HepG2 (cell line): ENCODE measurements around the gene RPGR. TPM values are rescaled to one million over a fixed set of nuclear protein-coding genes. Genes with fewer than 3 reads are reported as not detected.

Source experiments
- CTCF ChIP-seq: sonication (generic); formaldehyde crosslinking; IDR thresholded peaks from 2 replicates; pipeline ENCODE4 v1.5.0; 2020; ENCODE audit warnings: mild to moderate bottlenecking, missing genetic modification reagents, moderate library complexity
- EEA1 ChIP-seq: sonication (generic); formaldehyde crosslinking; IDR thresholded peaks from 2 replicates; pipeline ENCODE4 v1.5.1; 2020; ENCODE audit warnings: mild to moderate bottlenecking, missing genetic modification reagents, borderline replicate concordance
- HNF4G ChIP-seq, 2 experiments: sonication (generic) in 1 of 2; formaldehyde crosslinking in 1 of 2; IDR thresholded peaks; 2 replicates each; pipeline versions ENCODE4 v1.4.0 to v1.6.1; 2011 to 2020; ENCODE audit warnings: borderline replicate concordance in 2 of 2, low read depth in 2 of 2, mild to moderate bottlenecking in 2 of 2, low read length in 1 of 2, missing genetic modification reagents in 1 of 2, moderate library complexity in 1 of 2
- KMT2B ChIP-seq: IDR thresholded peaks from 2 replicates; pipeline ENCODE4 v1.6.1; 2016; ENCODE audit warnings: missing genetic modification reagents, missing compliant biosample characterization
- MNT ChIP-seq: fragments of 450-650 bp; IDR thresholded peaks from 2 replicates; pipeline ENCODE4 v1.6.1; 2016
- NR0B2 ChIP-seq: sonication (generic); formaldehyde crosslinking; IDR thresholded peaks from 2 replicates; pipeline ENCODE4 v1.4.0; 2020; ENCODE audit warnings: mild to moderate bottlenecking, missing genetic modification reagents
- NR2F2 ChIP-seq: IDR thresholded peaks from 2 replicates; pipeline ENCODE4 v1.6.1; 2012; ENCODE audit warnings: low read depth, inconsistent platforms, borderline replicate concordance
- RCOR2 ChIP-seq: IDR thresholded peaks from 2 replicates; pipeline ENCODE4 v1.6.1; 2016; ENCODE audit warnings: missing biosample characterization, missing genetic modification reagents
- RFX3 ChIP-seq: IDR thresholded peaks from 2 replicates; pipeline ENCODE4 v1.6.1; 2016; ENCODE audit warnings: missing biosample characterization, missing genetic modification reagents
- RXRA ChIP-seq: sonication (generic); formaldehyde crosslinking; IDR thresholded peaks from 2 replicates; pipeline ENCODE4 v1.5.1; 2020; ENCODE audit warnings: missing genetic modification reagents
- SKI ChIP-seq: fragments of 450-650 bp; IDR thresholded peaks from one replicate; pipeline ENCODE4 v1.6.1; 2018; ENCODE audit warnings: mild to moderate bottlenecking; ENCODE audit not compliant: partially characterized antibody
- SRSF9 ChIP-seq: fragments of 200-400 bp; formaldehyde crosslinking; IDR thresholded peaks from 2 replicates; pipeline ENCODE4 v1.6.1; 2018; ENCODE audit warnings: borderline replicate concordance, mild to moderate bottlenecking, low read depth, low read length; ENCODE audit not compliant: insufficient read depth, poor library complexity, severe bottlenecking
- TFDP1 ChIP-seq: IDR thresholded peaks from 2 replicates; pipeline ENCODE4 v1.6.1; 2016; ENCODE audit warnings: missing compliant biosample characterization, missing genetic modification reagents, borderline replicate concordance
- ZBTB39 ChIP-seq: sonication (generic); formaldehyde crosslinking; IDR thresholded peaks from 2 replicates; pipeline ENCODE4 v1.5.0; 2020; ENCODE audit warnings: missing genetic modification reagents
- ZMYM3 ChIP-seq: sonication (generic); formaldehyde crosslinking; IDR thresholded peaks from 2 replicates; pipeline ENCODE4 v1.5.1; 2020; ENCODE audit warnings: mild to moderate bottlenecking, missing genetic modification reagents
- ZNF724P ChIP-seq: sonication (generic); formaldehyde crosslinking; IDR thresholded peaks from 2 replicates; pipeline ENCODE4 v1.8.0; 2022; ENCODE audit warnings: missing genetic modification reagents, borderline replicate concordance
- ZXDC ChIP-seq: sonication (generic); formaldehyde crosslinking; IDR thresholded peaks from 2 replicates; pipeline ENCODE4 v1.5.0; 2020; ENCODE audit warnings: mild to moderate bottlenecking, missing genetic modification reagents
- polyA plus RNA-seq, 8 experiments: library from polyadenylated mRNA; depleted of rRNA in 3 of 8; stranded (reverse) in 7 of 8; unstranded in 1 of 8; fragments of >200 nt; fragmentation: Illumina TruSeq in 4 of 8; extraction: Trizol in 4 of 8; gene quantifications; 2 replicates each; pipeline versions ENCODE4 v1.2.1 to v1.2.3, GENCODE V29; 2011 to 2016; ENCODE audit warnings: low read depth in 4 of 8, missing spikeins in 1 of 8, mixed read lengths in 1 of 8; ENCODE audit not compliant: insufficient read depth in 1 of 8
- total RNA-seq, 5 experiments: library from RNA; depleted of rRNA; stranded (reverse); fragments of >200 nt; fragmentation: Illumina TruSeq; extraction: Trizol; gene quantifications; 2 replicates each; pipeline ENCODE4 v1.2.3, GENCODE V29; 2016; ENCODE audit warnings: low read depth in 1 of 5

The RPGR gene
- total and polyA plus RNA-seq, 2 of the 13 experiments (the other 11 are each of a cell fraction or from before 2014, with no cell fraction given), result 2.1 to 12.1 TPM

GRCh38 chrX:38327007-38327774 lies at the start of gene RPGR (continued):
- TF ChIP-seq NR2F2 (no peak), SKI (peak; percentile 11), RXRA (CRISPR knock-in tag) (peak; percentile 67; the same call in 1 of the 2 replicates), ZBTB39 (0 out of 2 replicates have a peak, but pooled peaks have one; percentile 24), EEA1 (CRISPR knock-in tag) (0 out of 2 replicates have a peak, but pooled peaks have one; percentile 39), TFDP1 (CRISPR knock-in tag) (peak; percentile 47; the same call in 1 of the 2 replicates), SRSF9 (no peak), HNF4G (IDR thresholded peaks at IDR 0.05; ENCODE audit: borderline replicate concordance, low read depth, low read length) (no peak), HNF4G (CRISPR knock-in tag; IDR thresholded peaks at IDR 0.05; ENCODE audit: borderline replicate concordance, low read depth) (no peak; the same call in 1 of the 2 replicates), MNT (peak; percentile 50), RFX3 (CRISPR knock-in tag) (peak; percentile 73), ZXDC (CRISPR knock-in tag) (no peak), ZNF724P (CRISPR knock-in tag) (0 out of 2 replicates have a peak, but pooled peaks have one; percentile 39), RCOR2 (CRISPR knock-in tag) (0 out of 2 replicates have a peak, but pooled peaks have one; percentile 22), NR0B2 (CRISPR knock-in tag) (no peak), ZMYM3 (CRISPR knock-in tag) (peak; percentile 35; the same call in 1 of the 2 replicates), CTCF (CRISPR knock-in tag) (peak; percentile 95), KMT2B (CRISPR knock-in tag) (peak; percentile 66; the same call in 1 of the 2 replicates)
